HL-60 (cell line): Measurements from ENCODE around the gene NUTF2.

ENCODE experiments used
- DNase-seq, 2 experiments: peaks; one replicate each; pipeline ENCODE4 v3.0.0-alpha.2; 2010 to 2020; ENCODE audit warnings: low read depth in 1 of 2, low spot score in 1 of 2
- H3K27ac ChIP-seq: fragments of 250-450 bp; sonication (Bioruptor Pico); replicated peaks from 2 replicates; pipeline ENCODE4 v1.5.1; 2020; ENCODE audit warnings: mild to moderate bottlenecking, moderate library complexity
- H3K27me3 ChIP-seq: fragments of 250-450 bp; sonication (Bioruptor Pico); 2 replicates; pipeline ENCODE4 v1.5.1; 2021; ENCODE audit warnings: mild to moderate bottlenecking, moderate library complexity; ENCODE audit not compliant: insufficient read depth, poor library complexity, severe bottlenecking
- H3K4me3 ChIP-seq: replicated peaks from 2 replicates; pipeline ENCODE4 v1.5.1; 2011; ENCODE audit warnings: mild to moderate bottlenecking, control low read depth, low read length; ENCODE audit not compliant: insufficient read depth
- GABPA ChIP-seq: IDR thresholded peaks from 2 replicates; pipeline ENCODE4 v1.6.1; 2012; ENCODE audit warnings: low read depth
- POLR2AphosphoS5 ChIP-seq: IDR thresholded peaks from 2 replicates; pipeline ENCODE4 v1.6.1; 2012; ENCODE audit warnings: low read depth
- SPI1 ChIP-seq: IDR thresholded peaks from 2 replicates; pipeline ENCODE4 v1.6.1; 2012; ENCODE audit warnings: low read depth, mild to moderate bottlenecking, borderline replicate concordance
- TF ChIP-seq, protein P1 (sequence below): IDR thresholded peaks from one replicate; pipeline ENCODE4 v1.5.1; 2011; ENCODE audit warnings: low read length, control low read depth, inconsistent platforms; ENCODE audit not compliant: insufficient read depth
- TF ChIP-seq, protein P2 (sequence below): IDR thresholded peaks from 2 replicates; pipeline ENCODE4 v1.6.1; 2012; ENCODE audit warnings: low read depth; ENCODE audit not compliant: insufficient replicate concordance

The NUTF2 gene

DNA sequence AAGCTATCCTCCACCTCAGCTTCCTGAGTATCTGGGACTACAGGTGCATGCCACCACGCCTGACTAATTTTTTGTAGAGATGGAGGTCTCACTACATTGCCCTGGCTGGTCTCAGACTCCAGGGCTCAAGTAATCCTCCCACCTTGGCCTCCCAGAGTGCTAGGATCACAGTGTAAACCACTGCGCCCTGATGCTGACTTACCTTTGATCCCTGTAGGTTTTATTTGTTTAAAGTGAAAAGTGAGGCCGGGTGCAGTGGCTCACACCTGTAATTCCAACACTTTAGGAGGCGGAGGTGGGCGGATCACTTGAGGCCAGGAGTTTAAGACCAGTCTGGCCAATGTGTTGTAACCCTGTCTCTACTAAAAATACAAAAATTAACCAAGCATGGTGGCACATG, 55.0 kb downstream of the NUTF2 start:
- Histone ChIP-seq H3K4me3 (no peak overlapping the region), H3K27me3 (no peaks in the 10 kb centered on the region), H3K27ac (no peak overlapping the region)
- DNase-seq, result no peak
- no peak for TF ChIP-seq POLR2AphosphoS5
- no peak for TF ChIP-seq SPI1
- TF ChIP-seq, protein P1, sequence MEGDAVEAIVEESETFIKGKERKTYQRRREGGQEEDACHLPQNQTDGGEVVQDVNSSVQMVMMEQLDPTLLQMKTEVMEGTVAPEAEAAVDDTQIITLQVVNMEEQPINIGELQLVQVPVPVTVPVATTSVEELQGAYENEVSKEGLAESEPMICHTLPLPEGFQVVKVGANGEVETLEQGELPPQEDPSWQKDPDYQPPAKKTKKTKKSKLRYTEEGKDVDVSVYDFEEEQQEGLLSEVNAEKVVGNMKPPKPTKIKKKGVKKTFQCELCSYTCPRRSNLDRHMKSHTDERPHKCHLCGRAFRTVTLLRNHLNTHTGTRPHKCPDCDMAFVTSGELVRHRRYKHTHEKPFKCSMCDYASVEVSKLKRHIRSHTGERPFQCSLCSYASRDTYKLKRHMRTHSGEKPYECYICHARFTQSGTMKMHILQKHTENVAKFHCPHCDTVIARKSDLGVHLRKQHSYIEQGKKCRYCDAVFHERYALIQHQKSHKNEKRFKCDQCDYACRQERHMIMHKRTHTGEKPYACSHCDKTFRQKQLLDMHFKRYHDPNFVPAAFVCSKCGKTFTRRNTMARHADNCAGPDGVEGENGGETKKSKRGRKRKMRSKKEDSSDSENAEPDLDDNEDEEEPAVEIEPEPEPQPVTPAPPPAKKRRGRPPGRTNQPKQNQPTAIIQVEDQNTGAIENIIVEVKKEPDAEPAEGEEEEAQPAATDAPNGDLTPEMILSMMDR, result no peak
- TF ChIP-seq, protein P2, sequence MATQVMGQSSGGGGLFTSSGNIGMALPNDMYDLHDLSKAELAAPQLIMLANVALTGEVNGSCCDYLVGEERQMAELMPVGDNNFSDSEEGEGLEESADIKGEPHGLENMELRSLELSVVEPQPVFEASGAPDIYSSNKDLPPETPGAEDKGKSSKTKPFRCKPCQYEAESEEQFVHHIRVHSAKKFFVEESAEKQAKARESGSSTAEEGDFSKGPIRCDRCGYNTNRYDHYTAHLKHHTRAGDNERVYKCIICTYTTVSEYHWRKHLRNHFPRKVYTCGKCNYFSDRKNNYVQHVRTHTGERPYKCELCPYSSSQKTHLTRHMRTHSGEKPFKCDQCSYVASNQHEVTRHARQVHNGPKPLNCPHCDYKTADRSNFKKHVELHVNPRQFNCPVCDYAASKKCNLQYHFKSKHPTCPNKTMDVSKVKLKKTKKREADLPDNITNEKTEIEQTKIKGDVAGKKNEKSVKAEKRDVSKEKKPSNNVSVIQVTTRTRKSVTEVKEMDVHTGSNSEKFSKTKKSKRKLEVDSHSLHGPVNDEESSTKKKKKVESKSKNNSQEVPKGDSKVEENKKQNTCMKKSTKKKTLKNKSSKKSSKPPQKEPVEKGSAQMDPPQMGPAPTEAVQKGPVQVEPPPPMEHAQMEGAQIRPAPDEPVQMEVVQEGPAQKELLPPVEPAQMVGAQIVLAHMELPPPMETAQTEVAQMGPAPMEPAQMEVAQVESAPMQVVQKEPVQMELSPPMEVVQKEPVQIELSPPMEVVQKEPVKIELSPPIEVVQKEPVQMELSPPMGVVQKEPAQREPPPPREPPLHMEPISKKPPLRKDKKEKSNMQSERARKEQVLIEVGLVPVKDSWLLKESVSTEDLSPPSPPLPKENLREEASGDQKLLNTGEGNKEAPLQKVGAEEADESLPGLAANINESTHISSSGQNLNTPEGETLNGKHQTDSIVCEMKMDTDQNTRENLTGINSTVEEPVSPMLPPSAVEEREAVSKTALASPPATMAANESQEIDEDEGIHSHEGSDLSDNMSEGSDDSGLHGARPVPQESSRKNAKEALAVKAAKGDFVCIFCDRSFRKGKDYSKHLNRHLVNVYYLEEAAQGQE, result no peak
- no peak for TF ChIP-seq GABPA

DNA sequence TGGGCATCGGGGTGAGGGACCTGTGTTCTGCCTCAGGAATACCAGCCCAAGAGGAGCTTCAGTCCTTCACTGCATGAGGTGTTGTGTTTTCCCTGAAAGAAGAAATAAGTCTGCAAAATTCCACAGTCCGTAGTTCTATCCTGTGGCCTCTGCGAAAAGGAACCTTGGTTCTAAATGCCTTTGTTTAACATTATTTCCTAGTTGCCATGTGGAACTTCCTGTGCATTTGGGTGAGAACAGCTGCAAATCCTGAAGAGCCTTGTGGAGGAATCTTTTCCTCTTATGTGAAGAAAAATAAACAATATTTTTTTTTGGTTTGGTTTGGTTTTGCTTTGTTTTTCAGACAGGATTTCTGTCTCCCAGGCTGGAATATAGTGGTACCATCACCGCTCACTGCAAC, 56.1 kb downstream of the NUTF2 start:
- TF ChIP-seq, protein P2, result no peak
- no peak for TF ChIP-seq GABPA
- Histone ChIP-seq H3K27me3 (no peaks in the 10 kb centered on the region), H3K4me3 (no peak overlapping the region), H3K27ac (no peak overlapping the region)
- DNase-seq, result no peak

DNA sequence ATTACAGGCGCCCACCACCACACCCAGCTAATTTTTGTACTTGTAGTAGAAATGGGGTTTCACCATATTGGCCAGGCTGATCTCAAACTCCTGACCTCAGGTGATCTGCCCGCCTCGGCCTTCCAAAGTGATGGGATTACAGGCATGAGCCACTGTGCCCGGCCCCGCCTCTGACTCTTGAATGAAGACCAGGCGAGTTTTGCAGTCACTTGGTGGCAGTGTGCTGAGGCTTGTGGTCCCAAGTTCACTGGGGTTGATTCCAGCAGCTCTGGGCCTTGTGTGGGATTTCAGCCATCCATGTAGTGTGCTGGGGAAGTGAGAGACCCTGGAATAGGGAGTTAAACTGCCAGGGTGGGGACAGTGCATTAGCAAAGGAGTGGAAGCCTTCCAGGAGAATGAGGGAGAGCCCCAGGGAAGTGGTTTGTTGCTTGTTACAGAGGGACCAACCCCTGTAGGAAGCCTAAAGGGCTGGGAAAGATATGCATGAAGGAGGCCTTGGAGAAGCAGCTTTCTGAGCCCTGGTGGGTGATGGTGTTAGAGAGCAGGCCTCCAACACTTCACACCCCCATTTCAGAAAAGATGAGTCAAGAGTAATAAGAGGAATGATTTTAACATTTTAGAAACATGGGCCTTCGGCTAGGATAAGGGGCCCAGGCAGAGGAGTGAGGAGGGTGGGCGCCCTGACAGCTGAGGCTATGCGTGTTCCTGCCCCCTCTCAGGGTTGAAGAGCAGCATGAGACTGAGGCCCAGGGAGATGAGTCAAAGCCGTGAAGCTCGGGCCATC, 60.9 kb downstream of the NUTF2 start:
- TF ChIP-seq, protein P2, result no peak
- TF ChIP-seq GABPA, result no peak
- TF ChIP-seq POLR2AphosphoS5, result no peak
- TF ChIP-seq, protein P1, result no peak
- TF ChIP-seq SPI1, result no peak
- DNase-seq, result no peak
- H3K27ac ChIP-seq, result no peak overlapping the region
- H3K4me3 ChIP-seq, result no peak overlapping the region
- H3K27me3 ChIP-seq, result no peaks in the 10 kb centered on the region
